ENCODE results near the gene KNDC1. TPM values are rescaled to one million over a fixed set of nuclear protein-coding genes. Genes with fewer than 3 reads are reported as not detected.

The KNDC1 gene
- total and polyA plus RNA-seq, 4 experiments from 2014 or later, result 0.09 to 1.4 (median 0.87) TPM; not detected in 1

DNA sequence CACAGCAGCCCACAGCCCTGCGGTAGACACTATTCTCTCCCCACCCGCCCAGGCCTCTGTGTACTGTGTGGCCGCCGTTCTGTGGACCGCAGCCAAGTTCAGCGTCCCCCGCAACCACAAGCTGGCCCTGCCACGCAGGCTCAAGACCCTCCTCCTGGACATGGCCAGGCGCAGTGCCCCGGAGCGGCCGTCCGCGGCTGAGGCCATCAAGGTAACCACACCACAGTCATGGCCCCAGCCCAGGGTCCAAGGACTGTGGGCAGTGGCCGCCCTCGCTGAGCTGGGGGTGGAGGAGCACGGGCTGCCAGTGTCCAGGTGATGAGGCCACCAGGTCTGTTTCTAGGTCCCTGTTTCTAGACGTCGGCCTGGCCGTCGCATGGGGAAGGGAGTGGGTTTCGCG, 35.6 kb downstream of the KNDC1 start:
- ChIA-PET POLR2A (ENCODE audit: partially characterized antibody) (no interaction called here), CTCF (ENCODE audit: partially characterized antibody) (no interaction called here)
- no peaks in the 10 kb centered on the region for H3K9me3 ChIP-seq (ENCODE audit: control insufficient read depth in 1 of 2, low read length in 2 of 2)
- no peak for DNase-seq
- H3K27ac ChIP-seq (ENCODE audit: low read depth, low read length), result no peak overlapping the region
- intact Hi-C loops (cut with micrococcal nuclease), result no loop called here
- Mint-ChIP-seq H3K27me3 (peaks cover 0 to 2% of the 10 kb centered on the region in 2 donors), H3K36me3 (no peaks in the 10 kb centered on the region), H3K4me3 (no peak overlapping the region), H3K27ac (no peak overlapping the region), H3K9me3 (peaks cover 0 to 16% (median 9%) of the 10 kb centered on the region in 8 donors), H3K4me1 (no peaks in the 10 kb centered on the region)
- no peaks in the 10 kb centered on the region for H3K36me3 ChIP-seq (ENCODE audit: insufficient read depth, low read length)
- no peaks in the 10 kb centered on the region for H3K4me1 ChIP-seq (ENCODE audit: insufficient read depth, low read length)
- H3K27me3 ChIP-seq (ENCODE audit: insufficient read depth, low read length), result no peaks in the 10 kb centered on the region
- no peak overlapping the region for H3K4me3 ChIP-seq (ENCODE audit: low read length in 2 of 2)

DNA sequence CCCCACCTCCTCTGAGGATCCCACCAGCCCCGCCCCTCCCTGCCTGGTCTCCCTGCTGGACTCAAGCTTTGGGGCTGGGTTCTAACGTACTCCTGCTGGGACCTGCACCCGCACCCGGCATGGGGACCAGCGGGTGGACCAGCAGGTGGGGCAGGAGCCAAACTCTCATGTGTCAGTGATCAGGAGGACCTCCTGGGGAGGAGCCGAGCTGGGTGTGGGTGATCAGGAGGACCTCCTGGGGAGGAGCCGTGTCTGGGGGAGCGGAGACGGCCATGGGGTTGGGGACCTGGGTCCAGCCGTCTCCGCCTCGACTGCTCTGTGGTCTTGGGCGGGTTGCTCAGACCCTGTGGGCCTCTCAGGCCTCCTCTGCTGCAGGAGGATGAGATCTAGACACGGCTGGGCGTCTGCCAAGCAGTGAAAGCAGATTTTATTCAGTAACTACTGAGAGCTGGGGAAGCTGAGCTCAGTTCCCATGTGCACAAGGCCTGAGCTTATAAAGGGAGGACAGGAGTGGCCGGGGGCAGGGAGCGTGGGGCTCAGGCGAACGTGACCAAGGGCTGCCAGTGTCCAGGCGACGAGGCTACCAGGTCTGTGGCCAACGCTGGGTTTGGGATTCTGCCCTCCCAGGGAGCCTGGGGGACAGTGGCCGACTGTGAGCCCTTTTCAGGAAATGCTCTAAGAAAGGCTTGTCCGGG, 36.3 kb downstream of the KNDC1 start:
- Mint-ChIP-seq H3K36me3 (no peaks in the 10 kb centered on the region), H3K9me3 (peaks cover 0 to 16% (median 9%) of the 10 kb centered on the region in 8 donors), H3K27ac (no peak overlapping the region), H3K4me3 (no peak overlapping the region), H3K27me3 (peaks cover 2% of the 10 kb centered on the region in 2 donors), H3K4me1 (no peaks in the 10 kb centered on the region)
- POLR2A ChIA-PET (ENCODE audit: partially characterized antibody), result no interaction called here
- no peak overlapping the region for H3K4me3 ChIP-seq (ENCODE audit: low read length in 2 of 2)
- H3K4me1 ChIP-seq (ENCODE audit: insufficient read depth, low read length), result no peaks in the 10 kb centered on the region
- no peak overlapping the region for H3K27ac ChIP-seq (ENCODE audit: low read depth, low read length)
- no peaks in the 10 kb centered on the region for H3K9me3 ChIP-seq (ENCODE audit: control insufficient read depth in 1 of 2, low read length in 2 of 2)
- DNase-seq, result no peak
- intact Hi-C loops (cut with micrococcal nuclease), result no loop called here
- no peaks in the 10 kb centered on the region for H3K27me3 ChIP-seq (ENCODE audit: insufficient read depth, low read length)
- CTCF ChIA-PET (ENCODE audit: partially characterized antibody), result no interaction called here
- no peaks in the 10 kb centered on the region for H3K36me3 ChIP-seq (ENCODE audit: insufficient read depth, low read length)

DNA sequence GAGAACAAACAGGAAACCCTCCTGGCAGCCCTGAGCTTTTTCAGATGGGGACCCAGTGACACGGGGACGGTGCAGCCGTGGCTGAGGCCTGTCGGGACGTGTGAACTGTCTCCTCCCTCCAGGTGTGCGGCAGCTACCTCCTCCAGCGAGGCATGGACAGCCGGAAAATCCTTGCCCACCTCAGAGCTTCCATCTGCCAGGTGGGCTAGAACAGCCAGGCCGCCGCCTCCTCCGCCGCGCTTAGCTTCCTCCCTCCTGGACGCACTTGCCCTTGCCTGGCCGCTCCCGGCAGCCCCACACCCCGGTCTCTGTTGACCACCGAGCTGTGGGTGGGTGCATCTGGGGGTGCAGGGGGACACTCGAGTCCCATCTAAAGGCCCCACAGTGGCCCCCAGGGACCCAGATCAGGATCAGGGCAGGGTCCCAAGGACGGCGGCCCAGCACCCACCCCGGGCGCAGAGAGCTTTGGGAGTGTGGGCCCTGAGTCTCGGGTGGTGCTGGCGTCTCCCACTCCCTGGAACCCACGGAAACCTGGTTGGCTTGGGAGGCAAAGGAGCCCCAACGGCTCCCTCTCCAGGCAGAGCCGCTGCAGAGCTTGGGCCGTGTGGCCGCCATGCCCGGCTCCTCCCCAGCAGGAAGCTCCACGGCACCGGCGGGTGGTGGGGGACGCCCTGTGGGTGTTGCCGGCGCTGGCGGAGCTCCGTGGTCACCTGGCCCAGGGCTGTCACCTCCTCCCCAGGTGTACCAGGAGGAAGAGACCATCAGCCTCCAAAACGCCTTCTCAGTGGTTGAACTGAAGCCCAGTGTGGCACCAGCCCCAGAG, 37.1 kb downstream of the KNDC1 start:
- no peaks in the 10 kb centered on the region for H3K27me3 ChIP-seq (ENCODE audit: insufficient read depth, low read length)
- no peaks in the 10 kb centered on the region for H3K9me3 ChIP-seq (ENCODE audit: control insufficient read depth in 1 of 2, low read length in 2 of 2)
- Mint-ChIP-seq H3K27me3 (peaks cover under 1 to 2% of the 10 kb centered on the region in 2 donors), H3K4me1 (no peaks in the 10 kb centered on the region), H3K4me3 (no peak overlapping the region), H3K9me3 (peaks cover 0 to 16% (median 9%) of the 10 kb centered on the region in 8 donors), H3K36me3 (no peaks in the 10 kb centered on the region), H3K27ac (no peak overlapping the region)
- ChIA-PET POLR2A (ENCODE audit: partially characterized antibody) (no interaction called here), CTCF (ENCODE audit: partially characterized antibody) (no interaction called here)
- intact Hi-C loops (cut with micrococcal nuclease), result no loop called here
- no peak for DNase-seq
- H3K4me3 ChIP-seq (ENCODE audit: low read length in 2 of 2), result no peak overlapping the region
- no peaks in the 10 kb centered on the region for H3K4me1 ChIP-seq (ENCODE audit: insufficient read depth, low read length)
- H3K36me3 ChIP-seq (ENCODE audit: insufficient read depth, low read length), result no peaks in the 10 kb centered on the region
- no peak overlapping the region for H3K27ac ChIP-seq (ENCODE audit: low read depth, low read length)

DNA sequence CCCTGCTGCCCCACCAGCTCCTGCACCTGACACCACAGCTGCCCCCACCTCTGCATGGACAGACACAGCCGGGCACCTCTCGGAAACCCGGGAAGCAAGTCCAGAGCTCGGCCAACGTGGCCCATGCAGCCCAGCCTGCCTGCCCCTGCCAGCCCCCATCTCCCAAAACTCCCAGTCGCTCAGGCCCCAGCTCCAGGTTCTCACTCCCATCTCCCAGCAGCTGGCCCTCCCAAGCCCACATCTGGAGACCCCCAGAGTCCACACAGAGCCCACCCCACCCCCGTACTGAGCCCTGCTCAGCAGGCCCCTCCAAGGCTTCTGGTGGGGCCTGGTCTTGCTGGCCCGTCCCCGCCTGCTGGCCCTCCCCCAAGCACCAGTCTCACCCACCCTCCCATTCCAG, 37.8 kb downstream of the KNDC1 start:
- H3K27ac Mint-ChIP-seq, result no peak overlapping the region
- Histone ChIP-seq H3K27ac (ENCODE audit: low read depth, low read length) (no peak overlapping the region), H3K36me3 (ENCODE audit: insufficient read depth, low read length) (no peaks in the 10 kb centered on the region), H3K4me3 (ENCODE audit: low read length in 2 of 2) (no peak overlapping the region), H3K4me1 (ENCODE audit: insufficient read depth, low read length) (no peaks in the 10 kb centered on the region), H3K27me3 (ENCODE audit: insufficient read depth, low read length) (no peaks in the 10 kb centered on the region), H3K9me3 (ENCODE audit: control insufficient read depth in 1 of 2, low read length in 2 of 2) (no peaks in the 10 kb centered on the region)
- H3K9me3 Mint-ChIP-seq, result peaks cover 0 to 13% (median 8%) of the 10 kb centered on the region in 8 donors
- intact Hi-C loops (cut with micrococcal nuclease), result no loop called here
- H3K4me3 Mint-ChIP-seq, result no peak overlapping the region
- CTCF ChIA-PET (ENCODE audit: partially characterized antibody), result no interaction called here
- POLR2A ChIA-PET (ENCODE audit: partially characterized antibody), result no interaction called here
- H3K36me3 Mint-ChIP-seq, result no peaks in the 10 kb centered on the region
- no peak for DNase-seq
- H3K27me3 Mint-ChIP-seq, result peaks cover 0 to 2% of the 10 kb centered on the region in 2 donors
- no peaks in the 10 kb centered on the region for H3K4me1 Mint-ChIP-seq

DNA sequence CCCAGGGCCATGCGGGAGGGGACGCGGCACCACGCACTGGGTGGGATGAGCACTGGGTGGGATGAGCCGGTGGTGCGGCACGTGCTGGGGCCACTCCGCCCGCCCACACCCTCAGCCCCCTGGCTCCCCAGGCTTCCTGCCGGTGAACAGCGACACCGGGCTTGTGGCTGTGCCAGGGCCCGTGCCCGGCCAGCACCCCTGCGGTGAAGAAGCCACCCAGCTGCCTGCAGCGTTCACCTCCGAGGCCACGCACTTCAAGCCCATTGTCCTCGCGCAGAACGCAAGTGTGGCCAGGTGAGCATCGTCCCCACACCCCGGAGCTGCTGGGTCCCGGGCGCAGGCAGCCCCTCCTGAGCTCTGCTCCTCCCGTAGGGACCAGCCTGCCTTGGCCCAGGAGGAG, 38.2 kb downstream of the KNDC1 start:
- Histone ChIP-seq H3K27me3 (ENCODE audit: insufficient read depth, low read length) (no peaks in the 10 kb centered on the region), H3K27ac (ENCODE audit: low read depth, low read length) (no peak overlapping the region), H3K4me3 (ENCODE audit: low read length in 2 of 2) (no peak overlapping the region), H3K9me3 (ENCODE audit: control insufficient read depth in 1 of 2, low read length in 2 of 2) (no peaks in the 10 kb centered on the region), H3K4me1 (ENCODE audit: insufficient read depth, low read length) (no peaks in the 10 kb centered on the region), H3K36me3 (ENCODE audit: insufficient read depth, low read length) (no peaks in the 10 kb centered on the region)
- no peak for DNase-seq
- peaks cover 0 to 13% (median 8%) of the 10 kb centered on the region in 8 donors for H3K9me3 Mint-ChIP-seq
- intact Hi-C loops (cut with micrococcal nuclease), result no loop called here
- H3K27me3 Mint-ChIP-seq, result peaks cover 0 to 2% of the 10 kb centered on the region in 2 donors
- H3K27ac Mint-ChIP-seq, result no peak overlapping the region
- POLR2A ChIA-PET (ENCODE audit: partially characterized antibody), result no interaction called here
- H3K4me1 Mint-ChIP-seq, result no peaks in the 10 kb centered on the region
- CTCF ChIA-PET (ENCODE audit: partially characterized antibody), result no interaction called here
- H3K4me3 Mint-ChIP-seq, result no peak overlapping the region
- H3K36me3 Mint-ChIP-seq, result no peaks in the 10 kb centered on the region

DNA sequence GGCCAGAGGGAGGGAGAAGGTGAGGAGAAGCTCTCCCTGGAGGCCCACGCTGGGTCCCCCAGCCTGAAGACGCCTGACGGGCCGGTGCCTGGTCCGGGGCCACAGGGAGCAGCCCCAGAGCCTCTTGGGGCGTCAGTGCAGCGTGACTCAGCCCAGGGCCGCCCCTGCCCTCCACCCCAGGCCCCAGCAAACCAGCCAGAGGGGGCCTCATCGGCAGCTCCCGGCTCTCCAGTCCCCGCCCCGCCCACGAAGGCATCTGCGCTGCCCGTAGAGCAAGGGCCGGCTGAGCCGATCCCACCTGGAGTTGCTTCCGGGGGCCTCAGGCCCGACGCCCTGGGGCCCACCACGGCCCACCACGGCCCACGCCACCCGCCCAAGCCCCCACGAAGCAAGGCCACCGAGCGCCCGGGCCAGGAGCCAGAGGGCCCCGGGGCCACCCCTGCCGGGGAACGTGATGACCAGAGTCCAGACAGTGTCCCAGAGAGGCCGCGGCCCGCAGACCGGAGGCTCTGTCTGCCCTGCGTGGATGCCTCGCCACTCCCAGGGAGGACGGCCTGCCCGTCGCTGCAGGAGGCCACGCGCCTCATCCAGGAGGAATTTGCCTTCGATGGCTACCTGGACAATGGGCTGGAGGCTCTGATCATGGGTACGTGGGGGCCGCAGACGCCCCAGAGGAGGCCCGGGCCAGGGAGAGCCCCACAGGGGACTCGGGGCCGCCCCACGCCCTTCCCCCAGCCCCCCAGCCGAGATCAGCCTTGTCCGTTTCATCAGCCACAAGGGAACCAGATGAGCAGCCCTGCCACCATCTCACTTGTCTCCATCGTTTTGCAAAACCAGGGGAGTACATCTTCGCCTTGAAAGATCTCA, 38.8 kb downstream of the KNDC1 start:
- Mint-ChIP-seq H3K36me3 (no peaks in the 10 kb centered on the region), H3K27me3 (peaks cover 0 to 2% of the 10 kb centered on the region in 2 donors), H3K9me3 (peaks cover 0 to 10% (median 2%) of the 10 kb centered on the region in 8 donors), H3K27ac (no peak overlapping the region), H3K4me1 (no peaks in the 10 kb centered on the region), H3K4me3 (no peak overlapping the region)
- ChIA-PET CTCF (ENCODE audit: partially characterized antibody) (no interaction called here), POLR2A (ENCODE audit: partially characterized antibody) (no interaction called here)
- Histone ChIP-seq H3K27me3 (ENCODE audit: insufficient read depth, low read length) (no peaks in the 10 kb centered on the region), H3K9me3 (ENCODE audit: control insufficient read depth in 1 of 2, low read length in 2 of 2) (no peaks in the 10 kb centered on the region), H3K4me1 (ENCODE audit: insufficient read depth, low read length) (no peaks in the 10 kb centered on the region), H3K36me3 (ENCODE audit: insufficient read depth, low read length) (no peaks in the 10 kb centered on the region), H3K4me3 (ENCODE audit: low read length in 2 of 2) (no peak overlapping the region), H3K27ac (ENCODE audit: low read depth, low read length) (no peak overlapping the region)
- intact Hi-C loops (cut with micrococcal nuclease), result no loop called here
- DNase-seq, result no peak

DNA sequence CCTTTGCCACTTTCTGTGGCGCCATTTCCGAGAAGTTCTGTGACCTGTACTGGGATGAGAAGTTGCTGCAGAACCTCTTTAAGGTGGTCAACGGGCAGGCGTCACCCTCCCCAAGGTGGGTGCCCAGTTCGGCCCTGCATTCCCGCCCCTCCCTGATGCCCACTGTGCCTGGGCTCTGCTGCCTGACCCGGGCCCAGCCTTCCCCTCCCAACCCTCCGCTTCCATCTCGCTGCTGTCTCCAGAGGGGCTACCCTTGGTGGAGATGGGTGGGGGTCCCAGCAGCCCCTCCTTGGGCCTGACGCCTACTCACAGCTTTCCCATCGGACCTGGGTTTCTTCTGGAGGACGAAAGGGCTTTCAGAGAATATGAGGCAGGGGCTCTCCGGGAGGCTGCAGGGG, 39.5 kb downstream of the KNDC1 start:
- no peaks in the 10 kb centered on the region for H3K9me3 ChIP-seq (ENCODE audit: control insufficient read depth in 1 of 2, low read length in 2 of 2)
- H3K27me3 ChIP-seq (ENCODE audit: insufficient read depth, low read length), result no peaks in the 10 kb centered on the region
- no peak for DNase-seq
- H3K4me1 ChIP-seq (ENCODE audit: insufficient read depth, low read length), result no peaks in the 10 kb centered on the region
- H3K36me3 Mint-ChIP-seq, result no peaks in the 10 kb centered on the region
- no peak overlapping the region for H3K4me3 Mint-ChIP-seq
- no peak overlapping the region for H3K27ac ChIP-seq (ENCODE audit: low read depth, low read length)
- POLR2A ChIA-PET (ENCODE audit: partially characterized antibody), result no interaction called here
- no peak overlapping the region for H3K27ac Mint-ChIP-seq
- peaks cover 0 to 4% (median under 1%) of the 10 kb centered on the region in 8 donors for H3K9me3 Mint-ChIP-seq
- intact Hi-C loops (cut with micrococcal nuclease), result no loop called here
- H3K4me3 ChIP-seq (ENCODE audit: low read length in 2 of 2), result no peak overlapping the region
- CTCF ChIA-PET (ENCODE audit: partially characterized antibody), result no interaction called here
- no peaks in the 10 kb centered on the region for H3K4me1 Mint-ChIP-seq
- H3K36me3 ChIP-seq (ENCODE audit: insufficient read depth, low read length), result no peaks in the 10 kb centered on the region
- peaks cover 0 to 2% of the 10 kb centered on the region in 2 donors for H3K27me3 Mint-ChIP-seq

Data from CD4-positive, alpha-beta memory T cell (primary cell).